Heart right ventricle (tissue), 16 donors: ENCODE measurements around the gene TMIE. TPM values are rescaled to one million over a fixed set of nuclear protein-coding genes. Genes with fewer than 3 reads are reported as not detected.

Experiments used
- ATAC-seq, 8 donors: fragments of 200-7000 bp; cut with Tn5 transposase; one replicate each; pipeline ENCODE4 v1.9.1; 2020; ENCODE audit warnings: mild to moderate bottlenecking in 8 of 8, moderate library complexity in 8 of 8, moderate number of reproducible peaks in 1 of 8
- DNase-seq, 2 donors: peaks; one replicate each; pipeline ENCODE4 v3.0.0-alpha.2; 2020
- H3K27ac ChIP-seq, 10 donors: fragments of 200-600 bp; sonication (generic) in 2 of 10; one replicate each; pipeline versions ENCODE4 v1.5.0 to v1.8.0; 2020 to 2022; ENCODE audit warnings: mild to moderate bottlenecking in 3 of 10
- H3K27me3 ChIP-seq, 7 donors: fragments of 200-600 bp; one replicate each; pipeline ENCODE4 v1.8.0; 2021 to 2022; ENCODE audit warnings: mild to moderate bottlenecking in 2 of 7
- H3K36me3 ChIP-seq, 9 donors: fragments of 200-600 bp; sonication (generic) in 1 of 9; one replicate each; pipeline versions ENCODE4 v1.5.0 to v1.8.0; 2020 to 2022; ENCODE audit warnings: mild to moderate bottlenecking in 2 of 9
- H3K4me1 ChIP-seq, 9 donors: fragments of 200-600 bp; sonication (generic) in 1 of 9; one replicate each; pipeline versions ENCODE4 v1.5.0 to v1.8.0; 2020 to 2022; ENCODE audit warnings: mild to moderate bottlenecking in 4 of 9
- H3K4me3 ChIP-seq, 10 donors: fragments of 200-600 bp; sonication (generic) in 2 of 10; one replicate each; pipeline versions ENCODE4 v1.5.0 to v1.8.0; 2020 to 2022; ENCODE audit warnings: mild to moderate bottlenecking in 7 of 10, moderate library complexity in 2 of 10
- H3K9me3 ChIP-seq, 11 donors: fragments of 200-600 bp in 10 of 11; sonication (generic) in 2 of 11; one replicate each; pipeline versions ENCODE4 v1.5.0 to v1.8.0; 2013 to 2022; ENCODE audit warnings: mild to moderate bottlenecking in 2 of 11, control low read depth in 1 of 11, moderate library complexity in 1 of 11
- CTCF ChIP-seq, 9 donors: fragments of 200-600 bp; sonication (generic) in 2 of 9; IDR thresholded peaks; one replicate each; pipeline versions ENCODE4 v1.5.0 to v1.8.0; 2021 to 2022; ENCODE audit warnings: antibody characterized with exemption in 9 of 9, mild to moderate bottlenecking in 5 of 9, moderate library complexity in 1 of 9
- WGBS, 2 donors: extraction: QIAGEN DNeasy Blood & Tissue Kit; methylation state at CpG; one replicate each; pipeline ENCODE4 v1.1.7; 2013; ENCODE audit warnings: inconsistent platforms in 1 of 2; 5-methylcytosine and 5-hydroxymethylcytosine counted together
- intact Hi-C, 10 donors: fragments of 100-400 bp; cut with DNase I; formaldehyde crosslinking; loops; one replicate each; pipeline versions ENCODE4 v1.11.1 to v1.14.2; 2022
- polyA plus RNA-seq, 2 donors: library from polyadenylated mRNA; stranded (reverse); fragments of 200-250 nt; gene quantifications; one replicate each; pipeline ENCODE4 v1.2.3, GENCODE V29; 2013
- total RNA-seq, 10 donors: library from RNA; stranded (reverse); fragmentation: NEBNext Ultra II Directional in 3 of 10; extraction: Animal tissue kit (Norgen Biotek cat#: 25700) in 3 of 10; gene quantifications; one replicate each; pipeline versions ENCODE4 v1.2.1 to v1.2.4, GENCODE V29; 2021 to 2023
- donor health status: Arrhythmogenic right ventricular cardiomyopathy.
- donor health status: ischemic (EF 13 %, LVEDD 7.1; RV severe dilation, severe dysfunction).
- donor health status: healthy with polysubstance abuse.
- donor health status: DM: no; HTN: yes; CAD: no.
- donor health status: DM: no; HTN: no; CAD: no.
- donor health status: ischemic (EF 25% LVEDD 6.9; RV normal size, moderate dysfunction).
- donor health status: ischemic (EF 25% LVEDD 5.7; RV mildly dilated, moderate dysfunction).
- donor health status: healthy.
- donor health status: DM: yes; HTN: yes; CAD: no.
- donor health status: Ischemic cardiomyopathy.
- donor health status: ischemic (EF 35%, LVEDD 5.7; RV mildly dilated, moderate dysfunction).
- donor health status: nonischemic (EF 11% LVEDD 7.7; RV severe dilation, severe dysfunction).
- donor health status: DM: yes; HTN: yes; CAD: no.
- donor health status: PGD.
- donor health status: ischemic (EF 29% LVEDD 5.4; RV normal size, mild dysfunction).
- donor health status: nonischemic (EF 23%, LVEDD 6.1; RV moderate dilation, normal function).

The TMIE gene
- total and polyA plus RNA-seq, 12 donors: 0.21 to 1.2 (median 0.48) TPM; not detected in 1

- DNase-seq (no peak), ATAC-seq (no peak)
- H3K36me3 ChIP-seq: peaks cover 0 to 28% (median 5%) of the 10 kb centered on the region in 9 donors
- H3K4me3 ChIP-seq: no peak overlapping the region
- H3K4me1 ChIP-seq: peaks cover 10 to 60% (median 42%) of the 10 kb centered on the region in 9 donors
- H3K9me3 ChIP-seq: no peaks in the 10 kb centered on the region
- 88 to 90% methylated on average over 9 of the region's 9 CpGs for WGBS, 2 donors
- no peaks in the 10 kb centered on the region for H3K27me3 ChIP-seq
- peak overlapping the region in 4 of 10 donors; percentile 75 to 87 (median 82) for H3K27ac ChIP-seq
- no peak for TF ChIP-seq CTCF (IDR thresholded peaks at IDR 0.05)
- intact Hi-C loops: loop anchor here in 2 of 10 donors (10.0 kb wide), 1 partner anchor 103 kb away; the partner anchor contains the start of gene LRRC2 (in 2 of the 2)
These were observed 33.5 kb upstream of the TMIE start for GRCh38 chr3:46667657-46668056.

GRCh38 chr3:46668116-46668515 lies 33.1 kb upstream of the TMIE start:
- peaks cover 7 to 56% (median 38%) of the 10 kb centered on the region in 9 donors for H3K4me1 ChIP-seq
- DNase-seq: no peak
- no peak overlapping the region for H3K4me3 ChIP-seq
- no peak for TF ChIP-seq CTCF (IDR thresholded peaks at IDR 0.05)
- no peak for ATAC-seq
- no peaks in the 10 kb centered on the region for H3K9me3 ChIP-seq
- intact Hi-C loops: loop anchor here in 2 of 10 donors (10.0 kb wide), 1 partner anchor 103 kb away; the partner anchor contains the start of gene LRRC2 (in 2 of the 2)
- peaks cover 0 to 32% (median 5%) of the 10 kb centered on the region in 9 donors for H3K36me3 ChIP-seq
- H3K27ac ChIP-seq: peak overlapping the region in 1 of 10 donors; percentile 10
- no peaks in the 10 kb centered on the region for H3K27me3 ChIP-seq
- 63 to 72% methylated on average over 8 of the region's 8 CpGs for WGBS, 2 donors

GRCh38 chr3:46668591-46668990 lies 32.6 kb upstream of the TMIE start:
- no peak for TF ChIP-seq CTCF (IDR thresholded peaks at IDR 0.05)
- ATAC-seq (no peak), DNase-seq (no peak)
- H3K4me1 ChIP-seq: peaks cover 5 to 51% (median 33%) of the 10 kb centered on the region in 9 donors
- H3K27ac ChIP-seq: peak overlapping the region in 1 of 10 donors; percentile 10
- no peaks in the 10 kb centered on the region for H3K27me3 ChIP-seq
- H3K36me3 ChIP-seq: peaks cover 0 to 37% (median 5%) of the 10 kb centered on the region in 9 donors
- intact Hi-C loops: loop anchor here in 2 of 10 donors (10.0 kb wide), 1 partner anchor 104 kb away; the partner anchor contains the start of gene LRRC2 (in 2 of the 2)
- H3K4me3 ChIP-seq: no peak overlapping the region
- no peaks in the 10 kb centered on the region for H3K9me3 ChIP-seq
- 75 to 84% methylated on average over 2 of the region's 2 CpGs for WGBS, 2 donors

- H3K27ac ChIP-seq: peak overlapping the region in 3 of 10 donors; percentile 10 to 40 (median 15)
- intact Hi-C loops: loop anchor here in 2 of 10 donors (10.0 kb wide), 1 partner anchor 105 kb away; the partner anchor contains the start of gene LRRC2 (in 2 of the 2)
These were observed 31.8 kb upstream of the TMIE start for GRCh38 chr3:46669191-46669999.

More at GRCh38 chr3:46669191-46669999, 31.8 kb upstream of the TMIE start:
- H3K36me3 ChIP-seq: peaks cover 0 to 45% (median 5%) of the 10 kb centered on the region in 9 donors
- H3K4me1 ChIP-seq: peaks cover under 1 to 43% (median 25%) of the 10 kb centered on the region in 9 donors
- DNase-seq (no peak), ATAC-seq (no peak)
- TF ChIP-seq CTCF (IDR thresholded peaks at IDR 0.05): no peak
- no peaks in the 10 kb centered on the region for H3K27me3 ChIP-seq
- WGBS, 2 donors: 69 to 75% methylated on average over 9 of the region's 9 CpGs
- no peaks in the 10 kb centered on the region for H3K9me3 ChIP-seq
- no peak overlapping the region for H3K4me3 ChIP-seq
